K562 treated with DMSO at 1 percent for 12 hours (cell line): ENCODE measurements around the gene KCNE4. TPM values are rescaled to one million over a fixed set of nuclear protein-coding genes. Genes with fewer than 3 reads are reported as not detected.

ENCODE experiments used
- total RNA-seq: library from RNA; unstranded; fragments of 300-600 nt; gene quantifications from 2 replicates; pipeline ENCODE4 v1.2.3, GENCODE V29; 2022; ENCODE audit not compliant: insufficient read depth

KCNE4 gene
- not detected in 2 replicates for total RNA-seq

GRCh38 chr2:223051693-223052289, at the start of gene KCNE4:
Gene KCNE4 (plus strand): TSS chr2:223052190. CDS start chr2:223052831, 641 bp downstream.

Other genes starting within 250 kb of the KCNE4 start
- gene ACSL3, start 191.2 kb upstream of the KCNE4 start, total RNA-seq = 31.5 and 67.2 TPM in 2 replicates